ENCODE results near the gene MYH10.

MYH10 gene

GRCh38 chr17:8481703-8482102 lies 148.8 kb downstream of the MYH10 start:
- Histone ChIP-seq H3K4me1 (ENCODE audit: control insufficient read depth, insufficient read depth, low read length) (no peaks in the 10 kb centered on the region), H3K36me3 (ENCODE audit: control insufficient read depth in 2 of 2, insufficient read depth in 1 of 2, low read length in 2 of 2) (peaks cover 77 to 99% of the 10 kb centered on the region in 2 experiments), H3K27ac (ENCODE audit: extremely low read depth, low read depth, low read length) (no peak overlapping the region), H3K4me3 (ENCODE audit: low read depth, low read length) (no peak overlapping the region), H3K9me3 (ENCODE audit: control insufficient read depth, insufficient read depth, low read depth, low read length) (no peaks in the 10 kb centered on the region)
- TF ChIP-seq SETDB1 (IDR thresholded peaks at IDR 0.05; ENCODE audit: insufficient read length, low read length) (no peak), IKZF3 (tag by site-specific recombination; IDR thresholded peaks at IDR 0.05) (no peak), ZNF776 (tag by site-specific recombination; IDR thresholded peaks at IDR 0.05; ENCODE audit: borderline replicate concordance) (no peak), MEIS1 (CRISPR knock-in tag; IDR thresholded peaks at IDR 0.05; ENCODE audit: borderline replicate concordance) (no peak), ZNF785 (tag by site-specific recombination; IDR thresholded peaks at IDR 0.05) (no peak), PBX3 (CRISPR knock-in tag; IDR thresholded peaks at IDR 0.05) (no peak), HOXD13 (CRISPR knock-in tag; IDR thresholded peaks at IDR 0.05; ENCODE audit: borderline replicate concordance) (no peak), ZNF571 (tag by site-specific recombination; IDR thresholded peaks at IDR 0.05) (no peak), KLF7 (tag by site-specific recombination; IDR thresholded peaks at IDR 0.05; ENCODE audit: borderline replicate concordance) (no peak), ZFP69B (tag by site-specific recombination; IDR thresholded peaks at IDR 0.05) (no peak), ZNF521 (tag by site-specific recombination; IDR thresholded peaks at IDR 0.05) (no peak)
- CTCF ChIA-PET = interaction anchor here (1.0 kb wide), 1 partner anchor 36 kb away, joined by 3 read pairs; no protein-coding TSS in a partner anchor
- POLR2A ChIA-PET = no interaction called here

- ChIA-PET CTCF (interaction anchor here (1.0 kb wide), 1 partner anchor 37 kb away, joined by 3 read pairs; no protein-coding TSS in a partner anchor), POLR2A (no interaction called here)
- no peak for TF ChIP-seq ZSCAN5A (tag by site-specific recombination; IDR thresholded peaks at IDR 0.05)
- TF ChIP-seq EGR2 (tag by site-specific recombination; IDR thresholded peaks at IDR 0.05; ENCODE audit: low read depth) = peak; percentile 82
- no peak for TF ChIP-seq CTCF (tag by site-specific recombination; IDR thresholded peaks at IDR 0.05)
- TF ChIP-seq ZIC2 (tag by site-specific recombination; IDR thresholded peaks at IDR 0.05) = peak; percentile 53
- no peak for TF ChIP-seq OVOL3 (tag by site-specific recombination; IDR thresholded peaks at IDR 0.05)
- no peak for TF ChIP-seq ZNF354C (tag by site-specific recombination; IDR thresholded peaks at IDR 0.05; ENCODE audit: borderline replicate concordance, low read depth)
- TF ChIP-seq ZNF366 (tag by site-specific recombination; conservative IDR thresholded peaks at IDR 0.05) = no peak
- TF ChIP-seq ZNF157 (tag by site-specific recombination; IDR thresholded peaks at IDR 0.05) = no peak
- peak; percentile 88 for TF ChIP-seq ZFHX2 (tag by site-specific recombination; conservative IDR thresholded peaks at IDR 0.05)
- TF ChIP-seq ZNF785 (tag by site-specific recombination; IDR thresholded peaks at IDR 0.05) = no peak
- no peak for TF ChIP-seq ZNF639 (tag by site-specific recombination; IDR thresholded peaks at IDR 0.05)
- TF ChIP-seq KLF7 (tag by site-specific recombination; IDR thresholded peaks at IDR 0.05; ENCODE audit: borderline replicate concordance) = no peak
- TF ChIP-seq ZNF624 (tag by site-specific recombination; IDR thresholded peaks at IDR 0.05) = no peak
- TF ChIP-seq GFI1B (tag by site-specific recombination; IDR thresholded peaks at IDR 0.05) = no peak
- H3K4me1 ChIP-seq (ENCODE audit: control insufficient read depth, insufficient read depth, low read length) = no peaks in the 10 kb centered on the region
- peaks cover 74 to 99% of the 10 kb centered on the region in 2 experiments for H3K36me3 ChIP-seq (ENCODE audit: control insufficient read depth in 2 of 2, insufficient read depth in 1 of 2, low read length in 2 of 2)
- no peak overlapping the region for H3K27ac ChIP-seq (ENCODE audit: extremely low read depth, low read depth, low read length)
- H3K4me3 ChIP-seq (ENCODE audit: low read depth, low read length) = no peak overlapping the region
- H3K9me3 ChIP-seq (ENCODE audit: control insufficient read depth, insufficient read depth, low read depth, low read length) = no peaks in the 10 kb centered on the region
Observed at GRCh38 chr17:8481089-8481488, 149.4 kb downstream of the MYH10 start.
